Measurements from ENCODE around the gene CTCF.

The CTCF gene

DNA sequence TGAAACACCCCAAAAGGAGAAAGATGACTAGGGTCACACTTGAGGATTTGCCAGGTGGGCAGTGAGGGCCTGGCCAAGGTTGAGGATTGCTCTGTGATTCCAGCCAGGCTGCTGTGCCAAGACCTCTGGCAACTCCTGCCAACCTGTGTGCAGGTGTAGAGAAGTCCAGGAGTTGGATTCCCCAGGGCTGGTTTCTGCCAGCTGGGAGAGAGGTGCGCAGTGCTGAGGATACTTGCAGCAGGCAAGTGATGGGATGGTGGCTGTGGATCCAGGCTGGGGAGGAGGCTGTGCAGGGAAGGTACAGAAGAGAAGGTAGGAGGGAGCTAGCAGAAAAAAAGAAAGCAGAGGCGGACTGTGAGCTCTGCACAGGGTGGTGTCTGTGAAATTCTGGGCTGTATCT lies 27.1 kb upstream of the CTCF start:
- DNase-seq (ENCODE audit: low read depth), result no peak

DNA sequence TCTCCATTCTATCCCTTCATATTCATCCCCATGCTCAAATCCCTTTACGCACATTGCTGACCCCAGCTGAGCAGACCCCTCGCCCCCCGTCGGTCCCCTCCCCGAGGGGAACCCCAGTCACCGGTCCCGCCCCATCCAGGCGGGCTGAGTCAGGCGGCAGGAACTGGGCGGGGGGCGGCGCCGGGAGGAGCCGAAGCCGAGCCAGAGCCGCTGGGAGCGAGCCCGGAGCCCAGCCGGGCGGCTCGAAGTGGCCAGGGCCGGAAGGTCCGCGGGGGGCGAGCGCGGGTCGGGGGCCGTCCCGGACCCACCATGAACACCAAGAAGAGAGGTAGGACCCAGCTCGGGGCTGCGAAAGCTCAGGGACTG lies 25.1 kb upstream of the CTCF start:
- DNase-seq (ENCODE audit: low read depth), result no peak

DNA sequence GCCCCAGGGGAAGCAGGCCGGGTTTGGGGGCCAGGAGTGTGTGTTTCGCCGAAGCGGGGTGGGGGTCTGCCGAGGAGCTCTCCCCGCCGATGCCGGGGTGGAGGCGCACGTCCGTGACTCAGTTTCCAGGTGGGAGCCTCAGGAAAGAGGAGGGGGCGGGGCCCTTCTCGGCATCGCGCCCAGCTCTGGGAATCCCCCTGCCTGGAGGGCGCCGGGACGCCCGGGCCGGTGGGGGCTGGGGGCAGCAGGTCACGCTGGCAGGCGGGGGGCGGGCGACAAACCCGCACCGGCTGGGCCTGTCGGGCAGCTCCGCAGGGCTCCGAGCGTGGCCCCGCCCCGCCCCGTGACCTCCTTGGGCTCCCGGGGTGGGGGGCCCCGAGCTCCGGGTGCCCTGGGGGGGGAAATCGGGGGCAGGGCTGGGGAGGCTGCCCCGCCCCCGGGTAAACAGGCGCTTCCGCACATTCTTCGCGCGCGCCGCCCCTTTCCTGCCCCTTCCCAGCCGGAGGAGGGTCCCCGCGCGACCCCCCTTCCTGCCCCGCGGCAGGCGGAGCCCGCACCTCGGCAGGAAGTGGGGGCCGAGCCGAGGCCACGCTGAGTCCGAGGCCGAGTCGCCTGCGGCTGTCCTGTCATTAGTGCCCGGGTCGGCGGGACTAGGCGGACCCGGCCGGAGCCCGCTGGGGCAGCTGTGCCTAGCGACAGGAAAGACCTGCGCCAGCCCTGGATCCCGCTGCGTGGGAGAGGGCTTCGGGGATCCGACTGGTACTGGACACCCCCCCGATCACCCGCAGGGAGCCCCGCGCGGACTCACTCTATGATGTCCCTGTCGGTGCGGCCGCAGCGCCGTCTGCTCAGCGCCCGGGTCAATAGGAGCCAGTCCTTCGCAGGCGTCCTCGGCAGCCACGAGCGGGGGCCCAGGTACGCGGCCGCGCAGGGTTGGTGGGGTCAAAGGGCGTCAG lies 24.4 kb upstream of the CTCF start:
- DNase-seq (ENCODE audit: low read depth), result no peak

DNA sequence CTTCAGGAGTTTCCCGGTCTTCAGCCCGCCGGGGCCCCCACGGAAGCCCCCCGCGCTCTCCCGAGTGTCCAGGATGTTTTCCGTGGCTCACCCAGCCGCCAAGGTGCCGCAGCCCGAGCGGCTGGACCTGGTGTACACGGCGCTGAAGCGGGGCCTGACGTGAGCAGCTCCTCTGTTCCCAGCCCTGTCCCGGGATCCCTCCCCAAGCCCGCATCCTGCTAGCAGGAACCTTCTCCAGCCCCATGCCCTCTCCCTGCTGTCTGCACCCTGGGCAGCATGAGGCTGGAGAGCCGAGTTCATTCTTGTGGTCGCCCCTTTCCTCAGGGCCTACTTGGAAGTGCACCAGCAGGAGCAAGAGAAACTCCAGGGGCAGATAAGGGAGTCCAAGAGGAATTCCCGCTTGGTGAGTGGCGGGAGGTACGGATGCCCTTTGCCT lies 23.6 kb upstream of the CTCF start:
- no peak for DNase-seq (ENCODE audit: low read depth)

DNA sequence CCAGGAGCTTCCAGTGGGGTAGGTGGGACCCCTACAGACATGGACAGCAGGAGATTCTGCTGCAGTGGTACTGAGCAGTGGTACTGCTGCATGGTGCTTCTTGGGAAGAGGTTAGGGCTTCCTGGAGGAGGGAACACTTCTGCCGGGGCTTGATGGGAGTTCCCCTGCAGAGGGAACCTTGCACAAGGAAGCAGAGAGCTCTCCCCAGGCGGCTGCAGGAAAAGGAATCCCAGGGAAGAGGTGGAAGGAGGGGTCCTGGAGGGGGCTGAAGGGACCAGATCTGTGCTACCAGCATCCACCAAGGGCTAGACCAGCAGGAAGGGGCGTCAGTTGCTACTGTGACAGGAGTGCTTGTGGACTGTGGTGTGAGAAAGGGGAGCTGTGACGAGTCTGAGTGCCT lies 23.1 kb upstream of the CTCF start:
- DNase-seq (ENCODE audit: low read depth), result no peak

DNA sequence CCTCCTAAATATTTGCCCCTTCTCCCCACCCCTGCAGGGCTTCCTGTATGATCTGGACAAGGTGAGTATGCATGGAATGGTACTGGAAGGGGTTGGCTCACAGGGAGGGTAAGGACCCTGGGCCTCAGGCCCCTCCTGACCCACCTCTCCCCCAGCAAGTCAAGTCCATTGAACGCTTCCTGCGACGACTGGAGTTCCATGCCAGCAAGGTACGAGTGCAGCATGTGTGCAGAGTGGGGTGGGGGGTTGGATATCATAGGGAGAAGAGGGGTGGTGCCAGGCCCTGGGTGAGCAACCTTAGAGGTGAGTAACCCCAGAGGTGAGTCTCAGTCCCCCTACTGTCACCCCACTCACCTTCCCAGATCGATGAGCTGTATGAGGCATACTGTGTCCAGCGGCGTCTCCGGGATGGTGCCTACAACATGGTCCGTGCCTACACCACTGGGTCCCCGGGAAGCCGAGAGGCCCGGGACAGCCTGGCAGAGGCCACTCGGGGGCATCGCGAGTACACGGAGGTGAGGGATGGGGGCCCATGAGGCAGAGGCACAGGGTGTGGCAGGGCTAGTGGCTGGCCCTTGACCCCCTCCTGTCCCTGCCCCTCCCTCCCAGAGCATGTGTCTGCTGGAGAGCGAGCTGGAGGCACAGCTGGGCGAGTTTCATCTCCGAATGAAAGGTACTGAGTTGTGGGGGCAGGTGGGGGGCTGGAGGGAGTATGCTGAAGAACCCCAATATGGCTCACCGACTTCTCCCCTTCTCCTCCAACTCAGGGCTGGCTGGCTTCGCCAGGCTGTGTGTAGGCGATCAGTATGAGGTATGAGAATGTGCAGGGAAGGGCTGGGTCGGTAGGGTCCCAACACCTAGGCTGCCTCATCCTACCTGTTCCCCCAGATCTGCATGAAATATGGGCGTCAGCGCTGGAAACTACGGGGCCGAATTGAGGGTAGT lies 22.4 kb upstream of the CTCF start:
- DNase-seq (ENCODE audit: low read depth), result no peak

DNA sequence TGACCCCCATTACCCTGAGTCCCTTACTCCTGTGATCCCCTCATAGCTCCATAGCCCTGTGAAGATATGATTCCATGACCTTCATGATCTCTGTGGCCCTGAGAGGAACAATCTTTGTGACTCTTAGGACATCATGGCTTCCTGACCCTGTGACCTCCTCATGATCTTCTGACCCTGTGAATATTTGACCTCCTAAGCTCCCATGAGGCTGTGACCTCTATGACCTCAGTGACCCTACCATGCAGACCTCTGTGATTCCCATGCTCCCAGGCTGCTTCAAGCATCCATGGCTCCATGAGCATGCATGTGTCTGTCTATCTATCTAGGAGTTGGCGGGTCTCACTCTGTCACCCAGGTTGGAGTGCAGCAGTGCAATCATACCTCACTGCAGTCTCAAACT lies 21.6 kb upstream of the CTCF start:
- no peak for DNase-seq (ENCODE audit: low read depth)

DNA sequence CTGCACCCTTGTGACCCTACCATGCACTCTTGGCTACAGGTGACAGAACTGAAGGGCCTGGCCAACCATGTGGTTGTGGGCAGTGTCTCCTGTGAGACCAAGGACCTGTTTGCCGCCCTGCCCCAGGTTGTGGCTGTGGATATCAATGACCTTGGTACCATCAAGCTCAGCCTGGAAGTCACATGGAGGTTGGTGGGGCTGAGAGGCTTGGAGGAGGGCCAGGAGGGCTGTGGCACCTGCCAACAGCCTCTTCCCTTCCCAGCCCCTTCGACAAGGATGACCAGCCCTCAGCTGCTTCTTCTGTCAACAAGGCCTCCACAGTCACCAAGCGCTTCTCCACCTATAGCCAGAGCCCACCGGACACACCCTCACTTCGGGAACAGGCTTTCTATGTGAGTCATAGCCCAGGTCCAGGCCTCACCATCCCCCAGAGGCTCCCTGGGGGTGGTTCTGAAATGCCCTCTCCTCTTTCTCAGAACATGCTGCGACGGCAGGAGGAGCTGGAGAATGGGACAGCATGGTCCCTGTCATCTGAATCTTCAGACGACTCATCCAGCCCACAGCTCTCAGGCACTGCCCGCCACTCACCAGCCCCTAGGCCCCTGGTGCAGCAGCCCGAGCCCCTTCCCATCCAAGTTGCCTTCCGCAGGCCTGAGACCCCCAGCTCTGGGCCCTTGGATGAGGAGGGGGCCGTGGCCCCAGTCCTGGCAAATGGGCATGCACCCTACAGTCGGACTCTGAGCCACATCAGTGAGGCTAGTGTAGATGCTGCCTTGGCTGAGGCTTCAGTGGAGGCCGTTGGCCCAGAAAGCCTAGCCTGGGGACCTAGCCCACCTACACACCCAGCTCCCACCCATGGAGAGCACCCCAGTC lies 20.7 kb upstream of the CTCF start:
- DNase-seq (ENCODE audit: low read depth), result no peak

DNA sequence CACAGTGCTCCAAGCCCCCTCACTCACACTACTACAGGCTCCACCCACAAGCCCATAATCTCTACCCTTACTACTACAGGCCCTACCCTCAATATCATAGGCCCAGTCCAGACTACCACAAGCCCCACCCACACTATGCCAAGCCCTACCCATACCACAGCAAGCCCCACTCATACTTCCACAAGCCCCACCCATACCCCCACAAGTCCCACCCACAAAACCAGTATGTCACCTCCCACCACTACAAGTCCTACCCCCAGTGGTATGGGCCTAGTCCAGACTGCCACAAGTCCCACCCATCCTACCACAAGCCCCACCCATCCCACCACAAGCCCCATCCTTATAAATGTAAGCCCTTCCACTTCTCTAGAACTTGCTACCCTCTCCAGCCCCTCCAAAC lies 19.9 kb upstream of the CTCF start:
- peak; percentile 72 for DNase-seq (ENCODE audit: low read depth)

DNA sequence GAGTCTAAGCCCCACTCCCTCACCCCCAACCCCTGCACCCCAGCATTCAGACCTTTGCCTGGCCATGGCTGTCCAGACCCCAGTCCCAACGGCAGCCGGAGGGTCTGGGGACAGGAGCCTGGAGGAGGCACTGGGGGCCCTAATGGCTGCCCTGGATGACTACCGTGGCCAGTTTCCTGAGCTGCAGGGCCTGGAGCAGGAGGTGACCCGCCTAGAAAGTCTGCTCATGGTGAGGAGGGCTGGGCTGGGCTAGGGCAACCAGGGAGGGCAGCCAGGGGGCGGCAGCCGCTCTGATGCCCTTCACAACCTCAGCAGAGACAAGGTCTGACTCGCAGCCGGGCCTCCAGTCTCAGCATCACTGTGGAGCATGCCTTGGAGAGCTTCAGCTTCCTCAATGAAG lies 19.3 kb upstream of the CTCF start:
- DNase-seq (ENCODE audit: low read depth), result no peak

DNA sequence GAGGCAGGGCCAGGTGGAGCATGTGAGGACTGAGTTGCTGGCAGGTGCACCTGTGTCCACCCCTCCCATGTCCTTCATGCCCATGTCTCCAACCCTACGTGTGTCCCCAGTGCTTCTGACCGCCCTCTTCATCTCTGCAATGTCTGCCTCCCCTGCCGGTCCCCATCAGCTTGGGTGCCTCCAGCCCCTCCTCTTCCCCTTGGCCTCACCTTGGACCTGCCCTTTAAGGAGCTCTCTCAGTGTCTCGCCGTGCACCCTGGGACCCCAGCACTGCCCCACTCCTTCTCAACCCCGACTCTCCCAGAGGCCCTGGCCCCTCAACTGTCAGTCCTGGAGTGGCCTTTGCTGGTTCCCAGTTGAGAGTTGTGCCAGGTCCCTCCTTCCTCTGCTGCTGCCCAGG lies 18.7 kb upstream of the CTCF start:
- DNase-seq (ENCODE audit: low read depth), result no peak

DNA sequence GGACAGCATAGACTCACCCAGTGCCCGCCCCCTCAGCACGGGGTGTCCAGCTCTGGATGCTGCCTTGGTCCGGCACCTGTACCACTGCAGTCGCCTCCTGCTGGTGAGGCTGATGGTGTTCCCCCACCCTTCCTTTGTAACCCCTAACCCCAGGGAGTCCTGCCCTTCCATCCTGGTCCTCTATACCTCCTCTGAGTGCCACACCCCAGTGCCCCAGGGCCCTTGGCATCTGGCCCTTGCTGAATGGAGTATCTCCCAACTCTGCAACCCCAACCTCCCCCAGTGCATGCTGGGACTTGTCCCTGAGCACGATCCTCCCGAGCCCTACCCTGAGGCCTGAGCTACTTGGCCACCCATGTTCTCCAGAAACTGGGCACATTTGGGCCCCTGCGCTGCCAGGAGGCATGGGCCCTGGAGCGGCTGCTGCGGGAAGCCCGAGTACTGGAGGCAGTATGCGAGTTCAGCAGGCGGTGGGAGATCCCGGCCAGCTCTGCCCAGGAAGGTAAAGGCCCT lies 17.9 kb upstream of the CTCF start:
- DNase-seq (ENCODE audit: low read depth), result no peak

DNA sequence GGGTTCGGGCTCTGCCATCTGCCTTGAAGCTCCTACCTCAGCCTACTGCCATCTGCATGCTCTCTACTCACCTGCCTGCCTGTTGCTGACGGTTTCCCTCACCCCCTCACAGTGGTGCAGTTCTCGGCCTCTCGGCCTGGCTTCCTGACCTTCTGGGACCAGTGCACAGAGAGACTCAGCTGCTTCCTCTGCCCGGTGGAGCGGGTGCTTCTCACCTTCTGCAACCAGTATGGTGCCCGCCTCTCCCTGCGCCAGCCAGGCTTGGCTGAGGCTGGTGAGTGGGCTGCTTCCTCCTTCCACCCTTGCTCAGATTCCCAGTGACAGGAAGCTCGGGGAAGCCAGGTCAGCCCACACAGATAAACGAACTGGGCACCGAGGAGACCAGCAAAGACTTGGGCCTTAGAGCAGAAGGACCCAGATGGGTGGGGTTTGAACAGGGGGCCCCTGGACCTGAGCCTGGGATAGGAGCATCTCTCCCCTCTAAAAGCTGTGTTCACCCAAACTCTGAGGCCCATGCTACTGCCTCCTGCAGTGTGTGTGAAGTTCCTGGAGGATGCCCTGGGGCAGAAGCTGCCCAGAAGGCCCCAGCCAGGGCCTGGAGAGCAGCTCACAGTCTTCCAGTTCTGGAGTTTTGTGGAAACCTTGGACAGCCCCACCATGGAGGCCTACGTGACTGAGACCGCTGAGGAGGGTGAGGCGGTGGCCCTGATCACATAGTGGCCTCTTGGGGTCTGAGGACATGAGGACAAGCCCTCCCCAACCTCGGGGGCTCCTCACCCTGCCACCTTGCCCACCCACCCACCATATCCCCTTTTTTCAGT lies 17.3 kb upstream of the CTCF start:
- DNase-seq (ENCODE audit: low read depth), result no peak

DNA sequence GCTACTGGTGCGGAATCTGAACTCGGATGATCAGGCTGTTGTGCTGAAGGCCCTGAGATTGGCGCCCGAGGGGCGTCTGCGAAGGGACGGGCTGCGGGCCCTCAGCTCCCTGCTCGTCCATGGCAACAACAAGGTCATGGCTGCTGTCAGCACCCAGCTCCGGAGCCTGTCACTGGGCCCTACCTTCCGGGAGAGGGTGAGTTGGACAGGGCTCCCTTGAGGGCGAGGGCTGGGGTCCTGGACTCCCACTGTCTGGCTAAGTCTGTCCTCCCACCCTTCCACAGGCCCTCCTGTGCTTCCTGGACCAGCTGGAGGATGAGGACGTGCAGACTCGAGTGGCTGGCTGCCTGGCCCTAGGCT lies 16.7 kb upstream of the CTCF start:
- DNase-seq (ENCODE audit: low read depth), result no peak

DNA sequence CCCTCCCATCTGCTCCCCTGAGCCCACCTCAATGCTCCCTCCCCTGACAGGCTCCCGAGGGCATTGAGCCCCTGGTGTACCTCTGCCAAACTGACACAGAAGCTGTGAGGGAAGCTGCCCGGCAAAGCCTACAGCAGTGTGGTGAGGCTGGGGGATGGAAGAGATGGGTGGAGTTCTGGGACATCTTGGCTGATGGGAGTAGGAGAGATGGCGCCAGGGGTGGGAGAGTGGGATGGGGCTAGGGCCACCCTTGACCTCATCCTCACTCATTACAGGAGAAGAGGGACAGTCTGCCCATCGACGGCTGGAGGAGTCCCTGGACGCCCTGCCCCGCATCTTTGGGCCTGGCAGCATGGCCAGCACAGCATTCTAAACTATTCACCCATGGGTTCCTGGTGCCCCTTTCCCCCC lies 16.2 kb upstream of the CTCF start:
- DNase-seq (ENCODE audit: low read depth), result no peak

DNA sequence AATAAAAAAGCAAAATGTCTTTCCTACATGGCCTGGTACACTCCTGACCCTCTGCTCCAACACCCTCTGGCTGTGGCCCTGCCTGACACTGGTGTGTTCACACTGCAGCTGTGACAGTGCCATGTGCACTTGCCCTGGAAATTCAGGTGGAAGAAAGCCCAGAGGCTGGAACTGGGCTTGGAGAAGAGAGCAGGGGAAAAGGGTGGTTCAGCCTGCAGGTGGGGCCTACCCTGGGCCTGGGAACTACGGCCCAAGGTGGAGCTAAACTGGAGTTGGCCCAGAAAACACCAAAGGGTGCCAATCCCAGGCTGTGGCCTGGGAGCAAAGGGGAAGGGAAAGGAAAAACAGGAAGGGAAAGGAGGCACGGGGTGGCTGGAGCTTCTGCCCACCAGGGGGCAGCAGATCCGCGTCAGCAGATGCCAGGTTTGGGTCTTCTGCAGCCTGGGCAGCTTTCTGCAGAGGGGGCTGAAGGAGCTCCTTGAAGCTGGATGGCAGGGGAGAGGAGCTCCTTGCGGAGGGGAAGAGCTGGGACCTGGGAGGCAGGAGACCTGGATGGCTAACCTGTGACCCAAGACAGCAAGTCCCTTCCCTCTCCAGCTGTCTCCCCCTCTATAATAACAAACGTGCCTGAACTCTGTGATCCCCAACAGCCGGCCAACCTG lies 15.4 kb upstream of the CTCF start:
- DNase-seq (ENCODE audit: low read depth), result peak; percentile 51

DNA sequence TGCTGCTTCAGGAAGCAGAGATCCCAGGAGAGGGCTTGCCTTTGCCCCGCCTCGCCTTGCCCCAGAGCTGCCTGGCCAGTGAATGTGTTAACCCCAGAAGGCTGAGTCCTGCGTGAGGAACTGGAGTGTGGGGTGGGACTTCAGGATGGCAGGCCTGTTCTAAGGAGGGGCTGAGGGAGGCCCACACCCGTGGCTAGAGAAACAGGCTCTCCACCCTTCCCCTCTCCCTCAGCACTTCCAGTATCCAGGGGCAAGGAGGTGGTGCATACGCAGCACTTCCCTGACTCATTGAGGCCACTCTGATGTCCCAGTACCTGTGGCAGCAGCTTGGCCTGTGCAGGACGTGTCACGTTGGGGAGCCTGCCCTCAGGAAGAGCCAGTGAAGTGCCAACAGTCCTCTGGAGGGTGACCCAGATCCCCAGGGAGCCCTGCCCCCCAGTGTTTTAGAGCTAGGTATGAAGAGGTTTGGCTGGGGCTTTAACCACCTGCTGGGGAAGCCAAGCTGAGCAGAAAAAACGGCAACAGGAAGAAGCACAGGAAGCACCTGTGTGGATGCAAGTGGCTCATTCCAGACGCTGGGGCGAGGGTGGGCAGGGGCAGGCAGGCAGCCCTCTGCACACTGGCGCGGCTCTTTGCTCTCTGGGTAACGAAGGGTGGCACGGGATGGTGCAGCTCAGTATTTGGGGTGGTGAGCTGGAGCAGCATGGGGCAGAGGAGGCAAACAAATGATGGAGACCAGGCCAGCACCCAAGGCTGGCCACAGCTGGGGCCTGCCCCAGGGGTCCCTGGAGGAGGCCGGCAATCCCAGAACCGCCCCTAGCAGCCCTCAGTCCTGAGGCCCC lies 14.7 kb upstream of the CTCF start:
- DNase-seq (ENCODE audit: low read depth), result no peak

DNA sequence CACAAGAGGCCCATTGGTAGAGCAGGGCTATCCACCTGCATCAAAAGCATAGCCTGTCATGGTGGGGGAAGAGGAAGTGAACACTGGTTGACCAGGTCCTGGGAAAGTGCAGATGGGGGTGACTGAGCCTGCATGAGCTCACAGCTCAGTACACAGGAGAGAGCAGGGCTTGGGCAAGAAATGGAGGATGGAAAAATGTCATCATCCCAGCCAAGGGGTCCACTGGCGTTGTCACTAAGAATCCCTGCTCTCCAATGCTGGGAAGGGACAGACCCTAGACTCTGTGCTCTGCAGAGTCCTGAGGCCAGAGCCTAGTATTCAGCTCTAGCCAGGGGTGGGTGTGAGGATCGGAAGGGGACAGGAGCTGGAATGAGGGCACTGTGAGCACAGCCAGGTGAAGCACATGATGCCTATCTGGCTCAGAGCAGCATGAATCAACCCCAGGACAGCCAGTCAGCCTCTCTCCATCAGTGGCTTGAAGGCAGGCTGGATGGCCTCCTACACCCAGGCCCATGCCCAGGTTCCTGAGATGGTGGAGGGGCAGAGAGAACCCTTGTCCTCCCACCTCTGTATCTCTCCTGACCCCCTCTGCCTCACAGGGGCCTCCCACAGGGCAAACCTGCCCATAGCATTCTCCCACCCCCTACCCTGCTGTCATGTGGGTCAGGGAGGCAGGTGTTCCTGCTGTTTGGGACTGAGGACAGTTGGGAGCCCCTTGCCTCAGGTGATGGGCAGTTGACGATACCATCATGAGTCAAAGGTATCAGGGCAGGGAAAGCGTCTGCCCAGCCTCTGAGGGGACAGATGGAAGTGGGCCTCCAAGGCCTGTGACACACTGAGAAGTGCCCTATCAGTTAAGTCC lies 13.8 kb upstream of the CTCF start:
- DNase-seq (ENCODE audit: low read depth), result no peak

DNA sequence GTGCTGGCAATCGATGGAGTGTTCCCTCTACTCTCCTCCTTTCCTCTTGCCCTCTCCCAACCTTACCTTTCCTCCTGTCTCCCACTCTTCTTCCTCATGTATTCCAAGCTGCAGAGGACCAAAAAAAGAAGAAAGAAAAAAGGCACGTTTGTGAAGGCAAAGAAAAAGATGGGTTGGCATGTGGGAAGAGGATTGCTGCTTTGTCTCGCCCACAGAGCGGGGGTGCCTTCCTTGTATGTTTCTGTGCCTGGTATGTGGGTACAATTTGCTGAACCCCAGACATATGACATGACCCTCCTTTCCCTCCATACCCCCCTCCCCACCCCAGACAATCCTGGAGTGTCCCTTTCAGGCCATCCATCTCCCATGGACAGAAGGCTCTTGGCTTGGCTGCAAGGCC lies 13.1 kb upstream of the CTCF start:
- DNase-seq (ENCODE audit: low read depth), result no peak

Measured in fibroblast of gingiva (primary cell).